Measurements from ENCODE around the gene NMRK2.
A peak's percentile ranks its signal among the peaks of the same experiment; 100 is the strongest.

DNA sequence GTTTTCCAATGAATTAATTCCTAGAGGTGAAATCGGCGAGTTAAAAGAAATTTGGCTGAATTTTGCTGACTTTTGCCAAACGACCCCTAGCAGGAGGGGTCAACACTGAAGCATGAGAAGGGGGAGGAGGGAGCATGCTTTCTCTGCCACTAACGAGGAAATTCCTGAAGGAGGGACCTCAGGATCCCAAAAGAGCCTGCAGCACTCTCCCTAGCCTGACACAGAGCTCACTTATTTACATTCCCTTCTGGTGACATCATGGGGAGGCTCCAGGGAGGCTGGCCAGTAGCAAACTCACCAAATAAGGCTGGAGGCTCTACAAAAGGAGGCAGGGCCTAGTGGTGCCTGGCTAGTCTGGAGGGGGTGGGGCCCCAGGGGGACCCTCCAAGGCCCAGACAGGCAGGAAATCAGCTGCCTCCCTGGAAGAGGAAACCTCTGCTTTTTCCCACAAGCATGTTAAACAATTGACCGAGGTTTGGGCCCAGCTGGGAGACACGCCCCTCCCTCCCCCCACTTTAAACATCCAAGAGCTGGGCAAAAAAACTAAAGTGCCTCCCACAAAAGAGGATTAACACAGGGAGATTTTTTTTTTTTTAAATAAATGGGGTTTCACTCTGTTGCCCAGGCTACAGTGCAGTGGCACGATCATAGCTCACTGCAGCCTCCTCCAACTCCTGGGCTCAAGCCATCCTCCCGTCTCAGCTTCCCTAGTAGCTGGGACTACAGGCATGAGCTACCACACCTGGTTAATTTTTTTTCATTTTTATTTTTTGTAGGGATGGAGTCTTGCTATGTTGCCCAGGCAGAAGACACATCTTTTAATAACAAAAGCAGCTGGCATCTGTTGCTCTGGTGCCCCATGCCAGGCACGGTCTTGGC is 35.9 kb downstream of the NMRK2 start:
- TF ChIP-seq FOXM1 (IDR thresholded peaks at IDR 0.05; ENCODE audit: borderline replicate concordance, low read depth) (peak; percentile 53; the same call in 1 of the 2 replicates), RAD21 (IDR thresholded peaks at IDR 0.05; ENCODE audit: low read depth) (no peak), CREB1 (IDR thresholded peaks at IDR 0.05; ENCODE audit: low read depth) (no peak), EP300 (IDR thresholded peaks at IDR 0.05; ENCODE audit: borderline replicate concordance) (peak; percentile 67; the same call in 1 of the 2 replicates), CEBPB (IDR thresholded peaks at IDR 0.05) (no peak), TAF1 (IDR thresholded peaks at IDR 0.05; ENCODE audit: low read depth) (no peak), YY1 (IDR thresholded peaks at IDR 0.05; ENCODE audit: low read depth) (no peak), NFIC (IDR thresholded peaks at IDR 0.05) (no peak), ZBTB7A (IDR thresholded peaks at IDR 0.05; ENCODE audit: low read depth) (no peak), TCF12 (IDR thresholded peaks at IDR 0.05; ENCODE audit: low read depth) (peak; percentile 67), EGR1 (IDR thresholded peaks at IDR 0.05) (no peak)
- TF ChIP-seq, protein P1, sequence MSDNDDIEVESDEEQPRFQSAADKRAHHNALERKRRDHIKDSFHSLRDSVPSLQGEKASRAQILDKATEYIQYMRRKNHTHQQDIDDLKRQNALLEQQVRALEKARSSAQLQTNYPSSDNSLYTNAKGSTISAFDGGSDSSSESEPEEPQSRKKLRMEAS (IDR thresholded peaks at IDR 0.05): peak; percentile 63; the same call in 1 of the 2 replicates
- TF ChIP-seq, protein P2, sequence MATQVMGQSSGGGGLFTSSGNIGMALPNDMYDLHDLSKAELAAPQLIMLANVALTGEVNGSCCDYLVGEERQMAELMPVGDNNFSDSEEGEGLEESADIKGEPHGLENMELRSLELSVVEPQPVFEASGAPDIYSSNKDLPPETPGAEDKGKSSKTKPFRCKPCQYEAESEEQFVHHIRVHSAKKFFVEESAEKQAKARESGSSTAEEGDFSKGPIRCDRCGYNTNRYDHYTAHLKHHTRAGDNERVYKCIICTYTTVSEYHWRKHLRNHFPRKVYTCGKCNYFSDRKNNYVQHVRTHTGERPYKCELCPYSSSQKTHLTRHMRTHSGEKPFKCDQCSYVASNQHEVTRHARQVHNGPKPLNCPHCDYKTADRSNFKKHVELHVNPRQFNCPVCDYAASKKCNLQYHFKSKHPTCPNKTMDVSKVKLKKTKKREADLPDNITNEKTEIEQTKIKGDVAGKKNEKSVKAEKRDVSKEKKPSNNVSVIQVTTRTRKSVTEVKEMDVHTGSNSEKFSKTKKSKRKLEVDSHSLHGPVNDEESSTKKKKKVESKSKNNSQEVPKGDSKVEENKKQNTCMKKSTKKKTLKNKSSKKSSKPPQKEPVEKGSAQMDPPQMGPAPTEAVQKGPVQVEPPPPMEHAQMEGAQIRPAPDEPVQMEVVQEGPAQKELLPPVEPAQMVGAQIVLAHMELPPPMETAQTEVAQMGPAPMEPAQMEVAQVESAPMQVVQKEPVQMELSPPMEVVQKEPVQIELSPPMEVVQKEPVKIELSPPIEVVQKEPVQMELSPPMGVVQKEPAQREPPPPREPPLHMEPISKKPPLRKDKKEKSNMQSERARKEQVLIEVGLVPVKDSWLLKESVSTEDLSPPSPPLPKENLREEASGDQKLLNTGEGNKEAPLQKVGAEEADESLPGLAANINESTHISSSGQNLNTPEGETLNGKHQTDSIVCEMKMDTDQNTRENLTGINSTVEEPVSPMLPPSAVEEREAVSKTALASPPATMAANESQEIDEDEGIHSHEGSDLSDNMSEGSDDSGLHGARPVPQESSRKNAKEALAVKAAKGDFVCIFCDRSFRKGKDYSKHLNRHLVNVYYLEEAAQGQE (IDR thresholded peaks at IDR 0.05; ENCODE audit: low read depth): no peak
- TF ChIP-seq, protein P3, sequence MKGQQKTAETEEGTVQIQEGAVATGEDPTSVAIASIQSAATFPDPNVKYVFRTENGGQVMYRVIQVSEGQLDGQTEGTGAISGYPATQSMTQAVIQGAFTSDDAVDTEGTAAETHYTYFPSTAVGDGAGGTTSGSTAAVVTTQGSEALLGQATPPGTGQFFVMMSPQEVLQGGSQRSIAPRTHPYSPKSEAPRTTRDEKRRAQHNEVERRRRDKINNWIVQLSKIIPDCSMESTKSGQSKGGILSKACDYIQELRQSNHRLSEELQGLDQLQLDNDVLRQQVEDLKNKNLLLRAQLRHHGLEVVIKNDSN (IDR thresholded peaks at IDR 0.05): no peak

Data from Ishikawa (cell line).